ENCODE results near the gene GADD45G. TPM values are rescaled to one million over a fixed set of nuclear protein-coding genes. Genes with fewer than 3 reads are reported as not detected.

Gene GADD45G
- total and polyA plus RNA-seq, 2 experiments from 2014 or later = 12.7 to 24.1 TPM

DNA sequence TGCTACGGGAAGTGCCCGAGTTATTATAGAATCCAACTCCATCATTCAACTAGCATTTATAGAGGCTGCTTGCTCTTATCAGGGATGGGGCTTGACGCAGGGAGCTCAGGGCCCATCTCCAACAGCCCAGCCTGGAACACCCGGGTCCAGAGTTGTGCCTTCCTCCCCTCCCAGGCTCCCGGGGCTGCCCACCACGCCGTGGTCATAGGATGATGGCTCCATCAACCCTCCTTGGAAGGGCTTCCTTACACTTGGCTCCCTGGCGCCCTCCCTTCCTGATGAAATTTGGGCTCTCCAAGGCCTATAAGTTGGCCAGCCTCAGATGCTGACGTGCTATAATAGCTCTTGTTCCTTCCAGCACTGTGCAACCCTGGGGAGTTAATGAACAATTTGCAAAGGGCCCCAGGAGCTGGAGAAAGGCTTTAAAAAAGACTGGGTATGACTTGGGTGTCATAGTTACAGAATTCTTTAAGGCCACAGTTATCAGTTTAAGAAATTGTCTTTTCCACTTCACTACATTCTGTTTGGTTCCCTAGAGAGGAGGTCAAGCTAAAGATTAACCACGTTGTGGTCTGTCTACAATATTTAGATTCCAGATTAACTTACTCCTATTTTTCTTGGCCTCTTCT, 42.5 kb upstream of the GADD45G start:
- Mint-ChIP-seq H3K27ac (no peak overlapping the region), H3K9me3 (peaks cover 4% of the 10 kb centered on the region), H3K36me3 (ENCODE audit: low read depth) (no peaks in the 10 kb centered on the region; the same call in 2 of the 3 replicates), H3K4me3 (no peak overlapping the region), H3K27me3 (ENCODE audit: insufficient read depth, low read depth, poor library complexity) (no peaks in the 10 kb centered on the region), H3K4me1 (peaks cover 14% of the 10 kb centered on the region)
- Histone ChIP-seq H3K4me1 (ENCODE audit: insufficient read depth) (no peaks in the 10 kb centered on the region), H3K27me3 (ENCODE audit: insufficient read depth) (no peaks in the 10 kb centered on the region), H3K4me2 (no peak overlapping the region), H3K9me2 (ENCODE audit: insufficient read depth) (no peaks in the 10 kb centered on the region), H3F3A (replicated peaks; ENCODE audit: low read depth) (no peaks in the 10 kb centered on the region), H3K27ac (ENCODE audit: low read depth) (no peak overlapping the region), H4K20me1 (replicated peaks; ENCODE audit: insufficient read depth) (no peaks in the 10 kb centered on the region), H3K36me3 (ENCODE audit: insufficient read depth) (no peaks in the 10 kb centered on the region), H3K79me2 (replicated peaks; ENCODE audit: insufficient read depth) (no peaks in the 10 kb centered on the region), H3K4me3 (no peak overlapping the region), H2AFZ (no peak overlapping the region)
- ATAC-seq (no peak), DNase-seq (ENCODE audit: low spot score) (no peak)
- TF ChIP-seq, protein P1, sequence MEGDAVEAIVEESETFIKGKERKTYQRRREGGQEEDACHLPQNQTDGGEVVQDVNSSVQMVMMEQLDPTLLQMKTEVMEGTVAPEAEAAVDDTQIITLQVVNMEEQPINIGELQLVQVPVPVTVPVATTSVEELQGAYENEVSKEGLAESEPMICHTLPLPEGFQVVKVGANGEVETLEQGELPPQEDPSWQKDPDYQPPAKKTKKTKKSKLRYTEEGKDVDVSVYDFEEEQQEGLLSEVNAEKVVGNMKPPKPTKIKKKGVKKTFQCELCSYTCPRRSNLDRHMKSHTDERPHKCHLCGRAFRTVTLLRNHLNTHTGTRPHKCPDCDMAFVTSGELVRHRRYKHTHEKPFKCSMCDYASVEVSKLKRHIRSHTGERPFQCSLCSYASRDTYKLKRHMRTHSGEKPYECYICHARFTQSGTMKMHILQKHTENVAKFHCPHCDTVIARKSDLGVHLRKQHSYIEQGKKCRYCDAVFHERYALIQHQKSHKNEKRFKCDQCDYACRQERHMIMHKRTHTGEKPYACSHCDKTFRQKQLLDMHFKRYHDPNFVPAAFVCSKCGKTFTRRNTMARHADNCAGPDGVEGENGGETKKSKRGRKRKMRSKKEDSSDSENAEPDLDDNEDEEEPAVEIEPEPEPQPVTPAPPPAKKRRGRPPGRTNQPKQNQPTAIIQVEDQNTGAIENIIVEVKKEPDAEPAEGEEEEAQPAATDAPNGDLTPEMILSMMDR (conservative IDR thresholded peaks at IDR 0.05; ENCODE audit: low read depth in 2 of 2) = peak in 1 of 2 experiments; percentile 19; a peak in 1 of 4 replicates
- TF ChIP-seq STAT1 (IDR thresholded peaks at IDR 0.05; ENCODE audit: unreplicated experiment) = no peak

DNA sequence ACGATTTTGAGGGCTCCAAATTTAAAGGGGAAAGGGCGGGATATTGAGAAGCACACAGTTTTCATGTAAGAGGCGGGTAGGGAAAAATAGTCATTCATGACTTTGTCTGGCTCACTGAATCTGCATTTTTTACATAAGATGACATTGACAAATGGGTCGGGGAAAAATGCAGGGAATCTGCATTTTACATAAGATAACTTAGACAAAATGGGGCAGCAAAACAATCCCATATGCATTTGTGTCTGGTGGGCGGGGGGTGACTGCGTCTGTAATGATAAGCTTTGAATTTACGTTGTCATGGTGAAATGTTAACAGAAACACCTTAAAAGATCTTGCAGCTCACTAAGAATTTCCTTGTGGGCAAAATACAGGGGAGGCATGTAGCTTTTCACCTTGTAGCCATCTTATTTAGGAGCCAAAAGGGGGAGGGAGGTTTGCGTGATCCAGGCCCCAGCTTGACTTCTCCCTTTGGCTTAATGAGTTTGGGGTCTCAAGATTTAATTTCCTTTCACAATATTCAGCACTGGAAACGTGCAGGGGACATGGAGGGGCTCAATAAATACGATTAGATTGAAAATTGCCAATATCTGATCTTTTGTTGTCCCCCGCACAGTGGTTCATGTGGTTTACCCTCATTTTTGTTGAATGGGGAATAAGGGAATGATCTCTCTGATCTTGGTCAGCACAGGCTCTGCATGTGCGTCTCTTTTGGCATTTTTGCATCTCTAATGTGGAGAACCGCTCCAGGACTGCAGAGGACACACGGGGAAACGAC, 41.1 kb upstream of the GADD45G start:
- no peak overlapping the region for H3K4me3 Mint-ChIP-seq
- Histone ChIP-seq H3K9me2 (ENCODE audit: insufficient read depth) (0 out of 2 replicates have a peak, but pooled peaks cover 5% of the 10 kb centered on the region), H2AFZ (peak overlapping the region; percentile 54), H3K36me3 (ENCODE audit: insufficient read depth) (no peaks in the 10 kb centered on the region), H3K4me3 (no peak overlapping the region), H3K27ac (ENCODE audit: low read depth) (no peak overlapping the region), H3F3A (replicated peaks; ENCODE audit: low read depth) (no peaks in the 10 kb centered on the region), H3K27me3 (ENCODE audit: insufficient read depth) (no peaks in the 10 kb centered on the region), H3K4me2 (no peak overlapping the region), H3K79me2 (replicated peaks; ENCODE audit: insufficient read depth) (no peaks in the 10 kb centered on the region), H4K20me1 (replicated peaks; ENCODE audit: insufficient read depth) (no peaks in the 10 kb centered on the region), H3K4me1 (ENCODE audit: insufficient read depth) (no peaks in the 10 kb centered on the region)
- H3K9me3 Mint-ChIP-seq = peaks cover 4% of the 10 kb centered on the region
- H3K4me1 Mint-ChIP-seq = peaks cover 14% of the 10 kb centered on the region
- no peak for ATAC-seq
- H3K27ac Mint-ChIP-seq = no peak overlapping the region
- no peaks in the 10 kb centered on the region for H3K27me3 Mint-ChIP-seq (ENCODE audit: insufficient read depth, low read depth, poor library complexity)
- H3K36me3 Mint-ChIP-seq (ENCODE audit: low read depth) = no peaks in the 10 kb centered on the region; the same call in 2 of the 3 replicates
- no peak for DNase-seq (ENCODE audit: low spot score)
- TF ChIP-seq EZH2 (IDR thresholded peaks at IDR 0.05; ENCODE audit: low read depth, unreplicated experiment) = no peak
- TF ChIP-seq, protein P1 (conservative IDR thresholded peaks at IDR 0.05; ENCODE audit: low read depth in 2 of 2) = no peak
- TF ChIP-seq, protein P2, sequence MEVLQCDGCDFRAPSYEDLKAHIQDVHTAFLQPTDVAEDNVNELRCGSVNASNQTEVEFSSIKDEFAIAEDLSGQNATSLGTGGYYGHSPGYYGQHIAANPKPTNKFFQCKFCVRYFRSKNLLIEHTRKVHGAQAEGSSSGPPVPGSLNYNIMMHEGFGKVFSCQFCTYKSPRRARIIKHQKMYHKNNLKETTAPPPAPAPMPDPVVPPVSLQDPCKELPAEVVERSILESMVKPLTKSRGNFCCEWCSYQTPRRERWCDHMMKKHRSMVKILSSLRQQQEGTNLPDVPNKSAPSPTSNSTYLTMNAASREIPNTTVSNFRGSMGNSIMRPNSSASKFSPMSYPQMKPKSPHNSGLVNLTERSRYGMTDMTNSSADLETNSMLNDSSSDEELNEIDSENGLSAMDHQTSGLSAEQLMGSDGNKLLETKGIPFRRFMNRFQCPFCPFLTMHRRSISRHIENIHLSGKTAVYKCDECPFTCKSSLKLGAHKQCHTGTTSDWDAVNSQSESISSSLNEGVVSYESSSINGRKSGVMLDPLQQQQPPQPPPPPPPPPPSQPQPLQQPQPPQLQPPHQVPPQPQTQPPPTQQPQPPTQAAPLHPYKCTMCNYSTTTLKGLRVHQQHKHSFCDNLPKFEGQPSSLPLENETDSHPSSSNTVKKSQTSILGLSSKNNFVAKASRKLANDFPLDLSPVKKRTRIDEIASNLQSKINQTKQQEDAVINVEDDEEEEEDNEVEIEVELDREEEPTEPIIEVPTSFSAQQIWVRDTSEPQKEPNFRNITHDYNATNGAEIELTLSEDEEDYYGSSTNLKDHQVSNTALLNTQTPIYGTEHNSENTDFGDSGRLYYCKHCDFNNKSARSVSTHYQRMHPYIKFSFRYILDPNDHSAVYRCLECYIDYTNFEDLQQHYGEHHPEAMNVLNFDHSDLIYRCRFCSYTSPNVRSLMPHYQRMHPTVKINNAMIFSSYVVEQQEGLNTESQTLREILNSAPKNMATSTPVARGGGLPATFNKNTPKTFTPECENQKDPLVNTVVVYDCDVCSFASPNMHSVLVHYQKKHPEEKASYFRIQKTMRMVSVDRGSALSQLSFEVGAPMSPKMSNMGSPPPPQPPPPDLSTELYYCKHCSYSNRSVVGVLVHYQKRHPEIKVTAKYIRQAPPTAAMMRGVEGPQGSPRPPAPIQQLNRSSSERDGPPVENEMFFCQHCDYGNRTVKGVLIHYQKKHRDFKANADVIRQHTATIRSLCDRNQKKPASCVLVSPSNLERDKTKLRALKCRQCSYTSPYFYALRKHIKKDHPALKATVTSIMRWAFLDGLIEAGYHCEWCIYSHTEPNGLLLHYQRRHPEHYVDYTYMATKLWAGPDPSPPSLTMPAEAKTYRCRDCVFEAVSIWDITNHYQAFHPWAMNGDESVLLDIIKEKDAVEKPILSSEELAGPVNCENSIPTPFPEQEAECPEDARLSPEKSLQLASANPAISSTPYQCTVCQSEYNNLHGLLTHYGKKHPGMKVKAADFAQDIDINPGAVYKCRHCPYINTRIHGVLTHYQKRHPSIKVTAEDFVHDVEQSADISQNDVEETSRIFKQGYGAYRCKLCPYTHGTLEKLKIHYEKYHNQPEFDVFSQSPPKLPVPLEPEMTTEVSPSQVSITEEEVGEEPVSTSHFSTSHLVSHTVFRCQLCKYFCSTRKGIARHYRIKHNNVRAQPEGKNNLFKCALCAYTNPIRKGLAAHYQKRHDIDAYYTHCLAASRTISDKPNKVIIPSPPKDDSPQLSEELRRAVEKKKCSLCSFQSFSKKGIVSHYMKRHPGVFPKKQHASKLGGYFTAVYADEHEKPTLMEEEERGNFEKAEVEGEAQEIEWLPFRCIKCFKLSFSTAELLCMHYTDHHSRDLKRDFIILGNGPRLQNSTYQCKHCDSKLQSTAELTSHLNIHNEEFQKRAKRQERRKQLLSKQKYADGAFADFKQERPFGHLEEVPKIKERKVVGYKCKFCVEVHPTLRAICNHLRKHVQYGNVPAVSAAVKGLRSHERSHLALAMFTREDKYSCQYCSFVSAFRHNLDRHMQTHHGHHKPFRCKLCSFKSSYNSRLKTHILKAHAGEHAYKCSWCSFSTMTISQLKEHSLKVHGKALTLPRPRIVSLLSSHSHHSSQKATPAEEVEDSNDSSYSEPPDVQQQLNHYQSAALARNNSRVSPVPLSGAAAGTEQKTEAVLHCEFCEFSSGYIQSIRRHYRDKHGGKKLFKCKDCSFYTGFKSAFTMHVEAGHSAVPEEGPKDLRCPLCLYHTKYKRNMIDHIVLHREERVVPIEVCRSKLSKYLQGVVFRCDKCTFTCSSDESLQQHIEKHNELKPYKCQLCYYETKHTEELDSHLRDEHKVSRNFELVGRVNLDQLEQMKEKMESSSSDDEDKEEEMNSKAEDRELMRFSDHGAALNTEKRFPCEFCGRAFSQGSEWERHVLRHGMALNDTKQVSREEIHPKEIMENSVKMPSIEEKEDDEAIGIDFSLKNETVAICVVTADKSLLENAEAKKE (CRISPR knock-in tag; IDR thresholded peaks at IDR 0.05) = no peak
- TF ChIP-seq, protein P3, sequence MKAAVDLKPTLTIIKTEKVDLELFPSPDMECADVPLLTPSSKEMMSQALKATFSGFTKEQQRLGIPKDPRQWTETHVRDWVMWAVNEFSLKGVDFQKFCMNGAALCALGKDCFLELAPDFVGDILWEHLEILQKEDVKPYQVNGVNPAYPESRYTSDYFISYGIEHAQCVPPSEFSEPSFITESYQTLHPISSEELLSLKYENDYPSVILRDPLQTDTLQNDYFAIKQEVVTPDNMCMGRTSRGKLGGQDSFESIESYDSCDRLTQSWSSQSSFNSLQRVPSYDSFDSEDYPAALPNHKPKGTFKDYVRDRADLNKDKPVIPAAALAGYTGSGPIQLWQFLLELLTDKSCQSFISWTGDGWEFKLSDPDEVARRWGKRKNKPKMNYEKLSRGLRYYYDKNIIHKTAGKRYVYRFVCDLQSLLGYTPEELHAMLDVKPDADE (IDR thresholded peaks at IDR 0.05) = no peak
